Activated B cell treated with CpG ODN at 0.5 μM for 24 hours (primary cell): ENCODE results near the gene NRXN3. TPM values are rescaled to one million over a fixed set of nuclear protein-coding genes. Genes with fewer than 3 reads are reported as not detected.

Source experiments
- ATAC-seq: fragments of 200-7000 bp; cut with Tn5 transposase; one replicate; pipeline ENCODE4 v1.10.0; 2021; ENCODE audit warnings: low read depth, mild to moderate bottlenecking, moderate library complexity
- CTCF ChIA-PET: fragments of 350-600 bp; sonication (Branson Sonifier 250); formaldehyde crosslinking; loops from one replicate; lab custom pipeline; 2021; ENCODE audit warnings: antibody characterized with exemption; lab: Charles Lee
- POLR2A ChIA-PET: fragments of 350-600 bp; sonication (Branson Sonifier 250); formaldehyde crosslinking; loops from one replicate; lab custom pipeline; 2021; ENCODE audit warnings: antibody characterized with exemption; lab: Charles Lee
- DNase-seq: peaks from one replicate; pipeline ENCODE4 v3.0.0; 2022
- H3K27ac Mint-ChIP-seq: one replicate; pipeline ENCODE4 v1.8.0; 2020; ENCODE audit warnings: mixed read lengths
- H3K27me3 Mint-ChIP-seq: one replicate; pipeline ENCODE4 v1.8.0; 2021; ENCODE audit warnings: mixed read lengths
- H3K36me3 Mint-ChIP-seq: one replicate; pipeline ENCODE4 v1.8.0; 2021; ENCODE audit warnings: low read depth, mixed read lengths
- H3K4me1 Mint-ChIP-seq: one replicate; pipeline ENCODE4 v1.8.0; 2021; ENCODE audit warnings: mixed read lengths
- H3K4me3 Mint-ChIP-seq: one replicate; pipeline ENCODE4 v1.8.0; 2020; ENCODE audit warnings: mild to moderate bottlenecking, mixed read lengths
- H3K9me3 Mint-ChIP-seq: one replicate; pipeline ENCODE4 v1.8.0; 2020; ENCODE audit warnings: mixed read lengths
- CTCF ChIP-seq: fragments of 200-600 bp; IDR thresholded peaks from one replicate; pipeline ENCODE4 v1.8.0; 2022; ENCODE audit warnings: antibody characterized with exemption, mild to moderate bottlenecking
- intact Hi-C: fragments of 100-400 bp; cut with micrococcal nuclease; formaldehyde crosslinking; loops from one replicate; pipeline ENCODE4 v1.15.1; 2024
- total RNA-seq: library from RNA; stranded (reverse); gene quantifications from 2 replicates; pipeline ENCODE4 v1.2.3, GENCODE V29; 2022

The NRXN3 gene
- total RNA-seq, 1 donor from 2014 or later = not detected

GRCh38 chr14:79573486-79573885 is 1403.3 kb downstream of the NRXN3 start:
- Mint-ChIP-seq H3K27ac (no peak overlapping the region), H3K36me3 (no peaks in the 10 kb centered on the region), H3K9me3 (no peaks in the 10 kb centered on the region), H3K4me1 (no peaks in the 10 kb centered on the region), H3K27me3 (no peaks in the 10 kb centered on the region), H3K4me3 (no peak overlapping the region)
- no peak for TF ChIP-seq CTCF
- no peak for ATAC-seq
- ChIA-PET POLR2A (no interaction called here), CTCF (no interaction called here)
- DNase-seq = no peak
- intact Hi-C loops = no loop called here

GRCh38 chr14:79575032-79575431 is 1404.9 kb downstream of the NRXN3 start:
- Mint-ChIP-seq H3K9me3 (no peaks in the 10 kb centered on the region), H3K27me3 (no peaks in the 10 kb centered on the region), H3K27ac (no peak overlapping the region), H3K4me3 (no peak overlapping the region), H3K36me3 (no peaks in the 10 kb centered on the region), H3K4me1 (no peaks in the 10 kb centered on the region)
- no peak for DNase-seq
- ATAC-seq = no peak
- intact Hi-C loops = no loop called here
- CTCF ChIA-PET = no interaction called here
- no peak for TF ChIP-seq CTCF
- POLR2A ChIA-PET = no interaction called here

- CTCF ChIA-PET = no interaction called here
- no peaks in the 10 kb centered on the region for H3K4me1 Mint-ChIP-seq
- intact Hi-C loops = no loop called here
Measured at GRCh38 chr14:79576424-79576823, 1406.3 kb downstream of the NRXN3 start.

GRCh38 chr14:79578470-79578869 is 1408.3 kb downstream of the NRXN3 start:
- Mint-ChIP-seq H3K36me3 (no peaks in the 10 kb centered on the region), H3K4me3 (no peak overlapping the region), H3K9me3 (no peaks in the 10 kb centered on the region), H3K4me1 (no peaks in the 10 kb centered on the region), H3K27me3 (no peaks in the 10 kb centered on the region), H3K27ac (no peak overlapping the region)
- DNase-seq (no peak), ATAC-seq (no peak)
- POLR2A ChIA-PET = no interaction called here
- CTCF ChIA-PET = no interaction called here
- intact Hi-C loops = no loop called here
- no peak for TF ChIP-seq CTCF

More at GRCh38 chr14:79576424-79576823, 1406.3 kb downstream of the NRXN3 start:
- POLR2A ChIA-PET = no interaction called here
- no peaks in the 10 kb centered on the region for H3K36me3 Mint-ChIP-seq
- ATAC-seq (no peak), DNase-seq (no peak)
- H3K27me3 Mint-ChIP-seq = no peaks in the 10 kb centered on the region
- no peaks in the 10 kb centered on the region for H3K9me3 Mint-ChIP-seq
- no peak overlapping the region for H3K27ac Mint-ChIP-seq
- TF ChIP-seq CTCF = no peak
- no peak overlapping the region for H3K4me3 Mint-ChIP-seq

- ATAC-seq (no peak), DNase-seq (no peak)
- no peak for TF ChIP-seq CTCF
Measured at GRCh38 chr14:79580414-79580813, 1410.2 kb downstream of the NRXN3 start.

More at GRCh38 chr14:79580414-79580813, 1410.2 kb downstream of the NRXN3 start:
- Mint-ChIP-seq H3K36me3 (no peaks in the 10 kb centered on the region), H3K4me3 (no peak overlapping the region), H3K4me1 (no peaks in the 10 kb centered on the region), H3K9me3 (peaks cover 2% of the 10 kb centered on the region), H3K27me3 (no peaks in the 10 kb centered on the region), H3K27ac (no peak overlapping the region)
- ChIA-PET POLR2A (no interaction called here), CTCF (no interaction called here)
- intact Hi-C loops = no loop called here
